AG08396 (cell line): ENCODE results near the gene SERPINB12.

Experiments
- DNase-seq: peaks from one replicate; pipeline ENCODE4 v3.0.0; 2012; ENCODE audit warnings: low spot score, mixed read lengths

SERPINB12 gene

DNA sequence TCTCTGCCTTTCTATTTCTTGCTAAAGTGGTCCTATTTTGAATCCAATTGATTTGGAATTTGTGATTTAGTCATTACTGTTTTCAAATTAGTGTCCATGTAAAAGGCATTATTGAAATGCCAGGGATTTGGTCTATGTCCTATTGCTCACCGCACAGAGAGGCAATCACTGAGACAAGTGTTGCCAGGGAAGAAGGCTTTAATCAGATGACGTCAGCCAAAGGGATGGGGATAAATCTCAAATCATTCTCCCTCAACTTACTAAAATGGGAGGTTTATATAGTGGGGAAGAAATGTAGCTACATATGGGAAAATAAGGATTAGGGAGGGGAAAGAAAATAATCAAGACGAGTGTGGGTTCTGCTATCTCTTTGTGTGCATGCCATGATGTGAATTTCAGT, 9.6 kb downstream of the SERPINB12 start:
- no peak for DNase-seq

DNA sequence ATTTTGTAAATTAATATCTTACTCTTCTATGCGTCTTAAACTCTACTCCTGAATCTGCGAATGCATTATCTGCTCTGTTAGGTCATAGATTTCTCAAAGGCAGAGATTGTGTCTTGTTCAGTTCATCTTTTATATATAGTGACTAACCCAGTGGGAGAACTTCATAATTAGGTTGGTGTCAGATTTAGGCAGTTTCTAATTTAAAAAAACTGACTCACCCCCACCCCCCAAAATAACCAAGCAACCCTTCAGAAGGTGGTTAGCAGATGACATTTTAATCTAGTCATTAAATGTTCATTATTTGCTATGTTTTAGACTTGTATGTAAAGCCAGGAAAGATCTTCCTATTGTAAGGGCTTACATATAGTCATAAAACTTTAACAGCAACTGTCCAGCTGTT, 10.4 kb downstream of the SERPINB12 start:
- DNase-seq, result no peak

DNA sequence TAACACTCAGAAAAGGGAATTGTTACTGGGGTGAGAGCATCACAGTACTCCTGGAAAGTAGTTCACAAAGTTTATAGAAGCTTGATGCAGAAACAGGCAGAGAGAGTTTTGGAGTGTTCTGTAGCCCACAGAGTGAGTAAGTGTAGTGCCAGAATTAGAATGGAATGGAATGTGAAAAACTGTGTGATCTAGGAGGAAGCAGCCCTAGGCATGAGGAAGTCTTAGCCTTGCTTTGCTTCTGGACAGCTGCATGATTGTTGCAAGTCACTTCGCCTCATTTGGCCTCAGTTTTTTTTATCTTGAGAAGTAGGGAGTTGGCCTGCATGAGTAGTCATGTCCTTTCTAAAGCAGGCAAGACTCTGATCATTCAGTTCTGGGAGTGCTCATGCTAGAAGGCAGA, 10.9 kb downstream of the SERPINB12 start:
- peak; percentile 69 for DNase-seq

- no peak for DNase-seq
These were observed 17.7 kb downstream of the SERPINB12 start for GRCh38 chr18:63559567-63560491.

- DNase-seq, result no peak
These were observed 20.1 kb downstream of the SERPINB12 start for GRCh38 chr18:63562284-63562683.

DNA sequence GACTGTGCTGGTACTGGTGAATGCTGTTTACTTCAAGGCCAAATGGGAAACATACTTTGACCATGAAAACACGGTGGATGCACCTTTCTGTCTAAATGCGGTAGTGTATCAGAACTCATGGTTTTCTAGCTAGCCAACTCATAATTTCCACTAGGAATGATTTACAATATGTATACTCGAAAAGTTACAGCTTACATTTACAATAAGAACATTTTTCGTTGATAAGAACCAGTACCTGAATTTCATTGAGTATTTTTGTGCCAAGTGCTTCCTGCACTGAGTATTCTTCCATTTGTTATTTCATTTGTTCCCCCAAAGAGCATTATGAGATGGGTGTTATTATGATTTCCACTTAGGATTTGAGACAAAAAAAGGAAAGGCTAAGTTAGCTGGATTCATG, 21.9 kb downstream of the SERPINB12 start:
- DNase-seq, result no peak

GRCh38 chr18:63564561-63564960, 22.4 kb downstream of the SERPINB12 start:
- DNase-seq, result no peak

GRCh38 chr18:63567276-63567675, 25.1 kb downstream of the SERPINB12 start:
- no peak for DNase-seq

- no peak for DNase-seq
These were observed 25.7 kb downstream of the SERPINB12 start for GRCh38 chr18:63567825-63568224.

GRCh38 chr18:63570721-63571120, 28.6 kb downstream of the SERPINB12 start:
- no peak for DNase-seq

DNA sequence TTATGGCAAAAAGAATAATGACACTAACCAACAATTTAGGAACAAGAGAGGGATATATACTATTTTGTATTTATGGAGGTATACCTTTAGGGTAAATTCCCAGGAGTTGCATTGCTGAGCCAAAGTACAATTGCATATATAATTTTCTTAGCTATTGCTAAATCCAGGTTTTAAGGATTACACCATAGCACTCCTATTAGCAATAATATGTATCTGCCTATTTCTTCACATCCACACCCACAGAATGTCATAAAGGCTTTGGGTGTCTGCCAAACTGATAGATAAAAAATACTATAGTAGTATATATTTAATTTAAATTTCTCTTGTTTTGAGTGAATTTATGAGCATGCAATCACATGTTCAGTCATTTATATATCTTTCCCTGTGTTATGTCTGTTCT, 33.5 kb downstream of the SERPINB12 start:
- no peak for DNase-seq

- peak; percentile 25 for DNase-seq
These were observed 36.3 kb downstream of the SERPINB12 start for GRCh38 chr18:63578357-63578958.

- no peak for DNase-seq
These were observed 37.4 kb downstream of the SERPINB12 start for GRCh38 chr18:63579616-63580015.

DNA sequence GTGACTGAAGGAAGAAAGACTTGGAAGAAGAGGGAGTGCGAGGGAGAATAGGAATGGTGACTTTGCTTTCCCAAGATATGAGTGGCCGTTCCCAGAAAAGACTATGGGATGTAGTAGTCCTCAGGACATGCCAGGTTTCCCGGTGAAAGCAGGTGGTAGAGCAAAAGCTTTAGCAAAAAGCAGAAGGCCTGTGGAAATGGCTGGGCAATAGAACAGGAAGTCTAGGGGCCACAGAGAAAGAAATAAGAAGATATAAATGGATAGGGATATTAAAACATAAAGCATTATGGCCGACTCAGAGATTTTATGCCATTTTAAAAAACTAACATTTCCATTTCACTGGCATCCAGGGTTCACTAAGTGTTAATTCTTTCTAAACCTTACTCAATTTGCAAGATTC, 43.8 kb downstream of the SERPINB12 start:
- no peak for DNase-seq

DNA sequence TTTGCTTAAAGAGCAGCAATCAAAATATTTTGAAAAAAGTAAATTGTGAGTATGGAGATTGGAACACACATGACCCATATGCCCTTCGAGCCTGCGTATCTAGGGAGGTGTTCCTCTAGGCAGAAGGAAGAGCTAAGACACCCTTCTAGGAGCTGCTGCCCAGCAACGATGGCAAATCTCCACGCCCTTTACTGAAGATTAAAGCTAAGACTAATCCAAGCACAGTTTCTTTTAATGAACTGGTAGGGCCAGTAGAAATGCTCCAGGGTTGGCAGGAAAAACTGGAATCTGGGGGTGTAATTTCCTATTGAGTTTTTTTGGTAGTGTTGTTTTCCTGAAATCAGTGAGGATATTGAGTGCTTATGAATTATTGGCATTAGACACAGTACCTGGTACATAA, 44.3 kb downstream of the SERPINB12 start:
- DNase-seq, result no peak

GRCh38 chr18:63586966-63587365, 44.8 kb downstream of the SERPINB12 start, which contains the start of gene SERPINB13:
Gene SERPINB13 (plus strand): TSS chr18:63587343. CDS start chr18:63588668, 1,325 bp downstream.
- DNase-seq, result no peak

DNA sequence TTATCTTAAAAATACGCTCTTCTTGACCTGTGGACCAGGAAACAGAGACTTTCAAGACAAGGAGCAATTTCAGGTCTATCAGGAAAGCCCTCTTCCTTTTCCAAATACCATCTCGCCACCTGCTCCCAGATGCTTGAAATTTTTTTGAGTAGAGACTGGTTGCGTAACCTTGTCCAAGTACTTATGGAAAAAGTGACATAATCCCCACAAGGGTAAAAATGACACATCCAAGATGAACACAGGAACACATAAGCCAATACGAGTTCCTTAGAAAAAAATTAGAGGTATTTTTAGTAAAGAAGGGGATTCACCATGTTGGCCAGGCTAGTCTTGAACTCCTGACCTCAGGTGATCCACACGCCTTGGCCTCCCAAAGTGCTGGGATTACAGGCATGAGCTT, 46.7 kb downstream of the SERPINB12 start:
- DNase-seq, result no peak

DNA sequence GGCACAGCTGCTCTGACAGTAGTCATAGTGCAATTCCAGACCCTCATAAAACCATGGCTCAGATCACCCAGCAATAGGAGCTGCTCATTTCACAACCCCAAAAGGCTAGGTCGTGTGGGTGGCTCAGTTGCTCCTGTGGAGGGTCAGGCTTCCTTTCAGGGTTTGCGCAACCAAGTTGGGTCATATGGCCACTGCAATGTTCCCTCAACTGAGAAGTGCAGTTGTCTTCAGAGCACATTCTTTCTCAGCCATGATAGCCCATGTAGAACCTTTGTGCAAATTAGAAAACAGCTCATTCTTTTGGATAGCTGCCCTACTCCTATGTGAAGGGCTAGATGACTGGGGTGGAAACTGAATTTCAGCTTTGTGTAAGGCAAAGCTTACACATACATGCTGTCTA, 48.2 kb downstream of the SERPINB12 start:
- DNase-seq, result no peak

DNA sequence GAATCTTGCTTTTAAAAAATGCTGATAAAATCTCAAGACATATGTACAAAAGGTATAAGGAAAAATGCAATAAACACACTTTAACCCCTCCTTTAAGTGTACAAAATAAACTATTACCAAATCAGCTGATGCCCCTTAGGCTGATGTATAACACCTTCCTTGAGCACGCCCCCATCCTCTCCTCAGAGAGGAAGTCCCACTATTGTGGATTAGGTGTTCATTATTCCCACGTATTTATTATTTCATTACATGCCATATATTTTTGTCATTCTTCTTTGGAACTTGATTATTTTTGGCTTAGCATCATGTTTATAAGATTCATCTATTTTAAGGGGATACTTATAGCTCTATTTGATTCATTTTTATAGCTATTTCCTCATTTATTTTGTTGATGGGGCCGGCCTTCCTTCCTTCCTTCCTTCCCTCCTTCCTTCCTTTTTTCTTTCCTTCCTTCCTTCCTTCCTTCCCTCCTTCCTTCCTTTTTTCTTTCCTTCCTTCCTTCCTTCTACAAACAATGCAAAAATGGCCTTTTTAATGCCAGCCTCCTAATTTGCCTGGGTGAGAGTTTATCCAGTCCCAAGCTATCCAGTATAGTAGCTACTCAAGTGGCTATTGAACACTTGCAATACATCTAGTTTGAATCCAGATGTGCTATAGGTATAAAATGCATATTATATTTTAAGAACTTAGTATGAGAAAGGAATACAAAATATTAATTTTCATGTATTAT, 49.0 kb downstream of the SERPINB12 start:
- no peak for DNase-seq

GRCh38 chr18:63591725-63592124, 49.6 kb downstream of the SERPINB12 start:
- no peak for DNase-seq

DNA sequence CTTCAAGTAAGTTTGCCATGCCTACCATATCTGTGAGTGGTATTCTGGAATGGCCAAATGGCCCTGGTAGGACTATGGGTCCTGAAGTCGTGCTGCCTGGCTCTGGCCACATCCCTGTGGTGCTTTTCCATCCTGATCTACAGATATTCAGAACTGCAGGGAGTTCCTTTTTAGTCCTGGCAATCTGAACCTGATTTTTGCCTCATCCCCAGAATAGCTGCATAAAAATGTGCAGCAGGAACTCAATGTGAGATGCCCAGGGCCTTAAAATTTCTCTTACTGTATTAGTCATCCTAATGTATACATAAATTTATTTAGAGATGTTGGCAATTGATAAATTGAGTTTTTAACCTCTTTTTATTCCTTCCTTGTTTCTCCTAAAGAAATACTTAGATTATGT, 50.3 kb downstream of the SERPINB12 start:
- no peak for DNase-seq

DNA sequence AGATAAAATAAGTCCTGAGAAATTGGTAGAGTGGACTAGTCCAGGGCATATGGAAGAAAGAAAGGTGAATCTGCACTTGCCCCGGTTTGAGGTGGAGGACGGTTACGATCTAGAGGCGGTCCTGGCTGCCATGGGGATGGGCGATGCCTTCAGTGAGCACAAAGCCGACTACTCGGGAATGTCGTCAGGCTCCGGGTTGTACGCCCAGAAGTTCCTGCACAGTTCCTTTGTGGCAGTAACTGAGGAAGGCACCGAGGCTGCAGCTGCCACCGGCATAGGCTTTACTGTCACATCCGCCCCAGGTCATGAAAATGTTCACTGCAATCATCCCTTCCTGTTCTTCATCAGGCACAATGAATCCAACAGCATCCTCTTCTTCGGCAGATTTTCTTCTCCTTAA, 54.8 kb downstream of the SERPINB12 start:
- DNase-seq, result no peak

GRCh38 chr18:63603355-63603754, 61.2 kb downstream of the SERPINB12 start:
- DNase-seq, result no peak
